Breast epithelium (tissue), 3 donors: ENCODE measurements around the gene CUL1.

Source experiments
- POLR2A ChIP-seq: fragments of 450-650 bp; IDR thresholded peaks from one replicate; pipeline ENCODE4 v1.6.1; 2016; ENCODE audit warnings: antibody characterized with exemption, mild to moderate bottlenecking, moderate library complexity
- POLR2AphosphoS5 ChIP-seq, 3 donors: sonication (generic); formaldehyde crosslinking; IDR thresholded peaks; one replicate each; pipeline ENCODE4 v1.6.1; 2017; ENCODE audit warnings: antibody characterized with exemption in 3 of 3
- TF ChIP-seq, protein P1 (sequence below), 3 donors: fragments of 450-650 bp; IDR thresholded peaks; one replicate each; pipeline ENCODE4 v1.5.1; 2016 to 2017; ENCODE audit warnings: antibody characterized with exemption in 3 of 3, mild to moderate bottlenecking in 3 of 3, moderate library complexity in 3 of 3

GRCh38 chr7:148835854-148836253, 137.2 kb downstream of the CUL1 start:
- TF ChIP-seq, protein P1, sequence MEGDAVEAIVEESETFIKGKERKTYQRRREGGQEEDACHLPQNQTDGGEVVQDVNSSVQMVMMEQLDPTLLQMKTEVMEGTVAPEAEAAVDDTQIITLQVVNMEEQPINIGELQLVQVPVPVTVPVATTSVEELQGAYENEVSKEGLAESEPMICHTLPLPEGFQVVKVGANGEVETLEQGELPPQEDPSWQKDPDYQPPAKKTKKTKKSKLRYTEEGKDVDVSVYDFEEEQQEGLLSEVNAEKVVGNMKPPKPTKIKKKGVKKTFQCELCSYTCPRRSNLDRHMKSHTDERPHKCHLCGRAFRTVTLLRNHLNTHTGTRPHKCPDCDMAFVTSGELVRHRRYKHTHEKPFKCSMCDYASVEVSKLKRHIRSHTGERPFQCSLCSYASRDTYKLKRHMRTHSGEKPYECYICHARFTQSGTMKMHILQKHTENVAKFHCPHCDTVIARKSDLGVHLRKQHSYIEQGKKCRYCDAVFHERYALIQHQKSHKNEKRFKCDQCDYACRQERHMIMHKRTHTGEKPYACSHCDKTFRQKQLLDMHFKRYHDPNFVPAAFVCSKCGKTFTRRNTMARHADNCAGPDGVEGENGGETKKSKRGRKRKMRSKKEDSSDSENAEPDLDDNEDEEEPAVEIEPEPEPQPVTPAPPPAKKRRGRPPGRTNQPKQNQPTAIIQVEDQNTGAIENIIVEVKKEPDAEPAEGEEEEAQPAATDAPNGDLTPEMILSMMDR (IDR thresholded peaks at IDR 0.05): no peak
- TF ChIP-seq POLR2AphosphoS5 (IDR thresholded peaks at IDR 0.05) (no peak), POLR2A (no peak)
